T-cell (primary cell): Measurements from ENCODE around the gene BDP1. TPM values are rescaled to one million over a fixed set of nuclear protein-coding genes. Genes with fewer than 3 reads are reported as not detected.
"Not testable (repeated sequence)": the region's sequence is repeated elsewhere in the genome, so short reads cannot be mapped to it uniquely, and the experiment has no call there.

Experiments used
- ATAC-seq, 4 experiments: fragments of 200-7000 bp in 3 of 4; fragments of 150-1000 bp in 1 of 4; cut with Tn5 transposase; replicated peaks in 1 of 4; 1 replicate in 3 of 4; 2 replicates in 1 of 4; pipeline ENCODE4 v1.10.0; 2021; ENCODE audit warnings: moderate library complexity in 3 of 4, mild to moderate bottlenecking in 2 of 4, moderate number of reproducible peaks in 1 of 4
- CTCF ChIA-PET, 2 donors: fragments of 300-600 bp; sonication (Branson Sonifier 250); formaldehyde crosslinking; loops; one replicate each; lab custom pipeline; 2022; ENCODE audit warnings: antibody characterized with exemption in 2 of 2; lab: Charles Lee
- POLR2A ChIA-PET, 2 donors: fragments of 300-600 bp; sonication (Branson Sonifier 250); formaldehyde crosslinking; loops; one replicate each; lab custom pipeline; 2022; ENCODE audit warnings: antibody characterized with exemption in 2 of 2; lab: Charles Lee
- DNase-seq, 35 experiments: peaks; one replicate each; pipeline versions ENCODE4 v3.0.0 to v3.0.0-alpha.2; 2013 to 2023
- H3K27ac ChIP-seq: one replicate; pipeline ENCODE4 v1.5.1; 2013; ENCODE audit warnings: low read length
- H3K27me3 ChIP-seq, 2 experiments: replicated peaks in 1 of 2; 1 replicate in 1 of 2; 2 replicates in 1 of 2; pipeline versions ENCODE4 v1.6.1 to v1.7.0; 2013; ENCODE audit warnings: low read length in 1 of 2, mixed read lengths in 1 of 2; ENCODE audit not compliant: control insufficient read depth in 2 of 2, insufficient read depth in 2 of 2; ENCODE audit errors: extremely low read depth in 1 of 2
- H3K36me3 ChIP-seq, 2 donors: 1 replicate in 1 of 2; 2 replicates in 1 of 2; pipeline versions ENCODE4 v1.6.1 to v1.7.0; 2013; ENCODE audit warnings: low read length in 1 of 2; ENCODE audit not compliant: control insufficient read depth in 2 of 2, insufficient read depth in 1 of 2; ENCODE audit errors: extremely low read depth in 1 of 2
- H3K4me1 ChIP-seq, 2 experiments: 1 replicate in 1 of 2; 2 replicates in 1 of 2; pipeline versions ENCODE4 v1.6.1 to v1.7.0; 2013; ENCODE audit warnings: low read length in 2 of 2, mixed read lengths in 1 of 2; ENCODE audit not compliant: insufficient read depth in 2 of 2, control insufficient read depth in 1 of 2; ENCODE audit errors: extremely low read depth in 1 of 2
- H3K4me3 ChIP-seq, 2 donors: 1 replicate in 1 of 2; 2 replicates in 1 of 2; pipeline versions ENCODE4 v1.5.1 to v1.7.0; 2013; ENCODE audit warnings: mild to moderate bottlenecking in 2 of 2, low read length in 1 of 2, moderate library complexity in 1 of 2; ENCODE audit not compliant: control insufficient read depth in 1 of 2; ENCODE audit errors: extremely low read depth in 1 of 2
- H3K9me3 ChIP-seq: 2 replicates; pipeline ENCODE4 v1.7.0; 2013
- H3K27ac Mint-ChIP-seq, 2 donors: one replicate each; pipeline ENCODE4 v1.8.0; 2020 to 2021; ENCODE audit warnings: mild to moderate bottlenecking in 2 of 2, mixed read lengths in 2 of 2
- H3K27me3 Mint-ChIP-seq, 2 donors: one replicate each; pipeline ENCODE4 v1.8.0; 2021 to 2022; ENCODE audit warnings: mixed read lengths in 2 of 2
- H3K36me3 Mint-ChIP-seq: one replicate; pipeline ENCODE4 v1.8.0; 2021; ENCODE audit warnings: mixed read lengths
- H3K4me1 Mint-ChIP-seq, 3 donors: one replicate each; pipeline ENCODE4 v1.8.0; 2020 to 2022; ENCODE audit warnings: mixed read lengths in 3 of 3, mild to moderate bottlenecking in 1 of 3
- H3K4me3 Mint-ChIP-seq, 3 donors: one replicate each; pipeline ENCODE4 v1.8.0; 2020 to 2022; ENCODE audit warnings: mild to moderate bottlenecking in 3 of 3, mixed read lengths in 3 of 3, moderate library complexity in 3 of 3
- H3K9me3 Mint-ChIP-seq, 3 donors: one replicate each; pipeline ENCODE4 v1.8.0; 2020 to 2022; ENCODE audit warnings: mixed read lengths in 3 of 3
- WGBS: methylation state at CpG from one replicate; pipeline ENCODE4 v1.1.5; 2013; ENCODE audit warnings: missing lambda C conversion rate; ENCODE audit not compliant: insufficient coverage; 5-methylcytosine and 5-hydroxymethylcytosine counted together
- total RNA-seq, 35 experiments: library from RNA in 6 of 35; stranded (reverse) in 6 of 35; fragments of 120-200 nt in 1 of 35; gene quantifications; one replicate each; pipeline versions ENCODE4 v1.2.1 to v1.2.4 and lab custom pipeline; 2013 to 2026

The BDP1 gene
- total RNA-seq, 5 donors from 2014 or later (not counting 1 experiment from before 2014, with no cell fraction given): 34.0 to 43.9 (median 40.6) TPM

DNA sequence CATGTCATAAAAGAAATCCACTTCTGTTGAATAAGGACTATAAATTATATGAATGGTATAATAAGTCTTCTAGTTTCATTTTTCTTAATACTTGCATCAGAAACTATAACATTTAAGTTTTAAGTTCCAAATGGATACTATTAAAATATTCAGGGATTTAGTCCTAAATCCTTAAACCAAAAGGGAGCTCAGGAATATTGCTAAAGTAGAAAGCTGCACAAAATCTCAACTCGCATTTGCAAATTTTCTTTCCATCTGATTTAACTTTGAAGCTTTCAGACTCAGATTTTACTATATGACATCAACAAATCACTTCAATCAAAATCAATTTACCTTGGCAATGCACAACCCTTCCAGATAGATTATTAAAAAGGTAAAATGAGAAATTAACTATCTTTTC, 10.4 kb upstream of the BDP1 start:
- Mint-ChIP-seq H3K27me3 (peaks cover 9 to 25% of the 10 kb centered on the region in 2 donors), H3K4me1 (peaks cover 13 to 15% (median 15%) of the 10 kb centered on the region in 3 donors)
- H3K36me3 ChIP-seq, H3K4me3 Mint-ChIP-seq, H3K9me3 Mint-ChIP-seq, POLR2A ChIA-PET, H3K4me1 ChIP-seq, CTCF ChIA-PET, H3K9me3 ChIP-seq, H3K4me3 ChIP-seq, H3K27ac ChIP-seq, ATAC-seq, H3K27ac Mint-ChIP-seq, H3K36me3 Mint-ChIP-seq, DNase-seq, H3K27me3 ChIP-seq: not testable (repeated sequence)
- WGBS: no CpG with 5 or more reads among the region's 1 CpG

DNA sequence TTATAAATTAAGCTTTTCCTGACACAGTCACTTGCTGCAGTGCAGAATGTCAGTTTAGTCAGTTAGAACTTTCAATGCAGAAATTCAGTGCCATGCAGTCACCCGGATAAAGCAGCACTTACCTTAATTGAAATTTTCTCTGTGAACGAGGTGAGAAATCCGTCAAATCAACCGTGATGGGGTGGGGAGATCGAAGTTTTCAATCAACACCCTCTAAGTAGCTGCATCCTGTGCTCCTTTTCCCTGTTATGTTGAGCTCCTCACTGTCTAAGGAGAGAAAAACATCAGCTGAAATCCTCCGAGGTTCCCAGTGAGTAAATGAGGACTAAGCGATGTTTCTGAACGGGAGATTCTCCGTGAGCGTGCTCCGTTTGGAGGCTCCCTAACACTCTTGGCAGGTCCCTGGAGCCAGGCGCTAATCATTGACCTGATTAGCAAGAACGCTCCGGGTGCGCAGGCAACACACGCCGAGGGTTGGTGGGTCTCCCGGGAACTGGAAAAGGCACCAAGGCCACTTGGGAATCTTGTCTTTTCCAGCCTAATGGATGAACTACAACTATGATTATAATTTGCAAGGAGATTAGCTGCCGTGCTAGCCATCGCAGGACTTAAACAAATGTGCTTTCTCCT, 9.8 kb upstream of the BDP1 start:
- H3K27ac Mint-ChIP-seq, CTCF ChIA-PET, DNase-seq, H3K36me3 ChIP-seq, H3K4me1 ChIP-seq, POLR2A ChIA-PET, H3K9me3 Mint-ChIP-seq, H3K4me3 ChIP-seq, H3K36me3 Mint-ChIP-seq, H3K27ac ChIP-seq, H3K9me3 ChIP-seq, H3K27me3 ChIP-seq: not testable (repeated sequence)
- ATAC-seq: peak in 2 of 4 experiments; percentile 27 to 34
- WGBS: no CpG with 5 or more reads among the region's 20 CpGs
- peak overlapping the region in 1 of 3 donors; percentile 40 for H3K4me3 Mint-ChIP-seq
- peaks cover 13 to 15% (median 15%) of the 10 kb centered on the region in 3 donors for H3K4me1 Mint-ChIP-seq
- peaks cover 13 to 26% of the 10 kb centered on the region in 2 donors for H3K27me3 Mint-ChIP-seq

DNA sequence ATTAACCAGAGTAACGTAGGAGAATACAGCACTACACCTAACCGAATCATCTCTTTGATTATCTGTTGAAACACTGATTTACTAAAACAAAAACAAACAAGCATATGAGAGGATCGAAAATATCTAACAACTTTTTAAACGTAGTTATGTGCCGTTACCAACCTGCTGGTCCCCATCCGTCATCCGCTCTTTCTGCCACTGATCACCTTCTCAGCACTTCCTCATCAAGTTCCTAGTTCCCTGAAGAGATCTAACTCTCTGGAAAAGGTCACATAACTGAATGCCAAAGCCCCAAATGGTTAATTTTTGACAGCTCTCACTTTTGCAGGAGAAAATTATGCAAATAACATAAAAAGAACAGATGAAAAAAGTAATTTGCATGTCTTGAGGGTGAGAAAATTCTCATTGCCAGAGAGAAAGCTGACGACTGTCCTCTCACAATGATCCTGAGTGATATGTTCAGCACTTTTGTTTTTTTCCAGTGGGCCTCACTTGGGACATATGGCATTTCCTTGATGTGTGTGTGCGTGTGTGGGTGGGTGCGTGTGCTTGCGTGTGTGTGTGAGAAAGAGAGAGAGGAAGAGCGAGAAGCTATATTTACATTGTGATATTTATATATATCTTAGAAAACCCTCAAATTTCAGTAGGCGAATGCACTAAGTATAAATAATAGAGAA, 8.8 kb upstream of the BDP1 start:
- peak in 1 of 4 experiments; percentile 25 for ATAC-seq
- not testable (repeated sequence) for H3K36me3 Mint-ChIP-seq
- H3K4me3 Mint-ChIP-seq: peak overlapping the region in 2 of 3 donors; percentile 40 to 52

DNA sequence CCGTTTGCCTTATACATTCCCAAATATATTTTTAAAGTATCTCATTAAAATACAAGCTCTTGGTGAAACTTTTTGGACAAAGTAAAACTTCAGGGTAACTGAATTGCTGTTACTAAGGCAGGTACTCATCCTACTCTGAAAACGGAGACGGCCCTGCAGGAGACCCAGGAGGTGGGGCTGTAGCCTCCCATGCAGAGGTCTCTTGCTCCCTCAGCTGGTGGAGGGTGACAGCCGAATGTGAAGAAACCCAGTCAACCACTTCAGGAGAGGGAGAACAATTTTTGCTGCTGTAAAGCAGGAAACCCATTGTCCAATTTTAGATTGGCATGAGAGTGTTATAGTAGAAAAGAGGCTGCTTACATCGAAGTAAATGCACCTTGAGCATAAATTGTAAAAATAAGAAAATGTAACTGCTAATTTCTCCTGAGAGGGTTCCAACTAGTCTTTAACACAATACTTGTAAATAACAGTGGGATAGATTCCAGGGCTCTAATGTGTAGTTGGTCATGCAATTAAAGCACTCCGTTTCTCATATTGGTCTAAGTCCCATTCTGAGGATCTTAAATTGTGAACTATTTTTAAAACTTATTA, 8.1 kb upstream of the BDP1 start:
- H3K4me1 ChIP-seq, H3K9me3 ChIP-seq, H3K4me3 Mint-ChIP-seq, POLR2A ChIA-PET, H3K9me3 Mint-ChIP-seq, H3K27ac ChIP-seq, H3K36me3 Mint-ChIP-seq, H3K36me3 ChIP-seq, CTCF ChIA-PET, H3K4me3 ChIP-seq, H3K27ac Mint-ChIP-seq: not testable (repeated sequence)
- no CpG with 5 or more reads among the region's 6 CpGs for WGBS
- Mint-ChIP-seq H3K27me3 (peaks cover 14 to 28% of the 10 kb centered on the region in 2 donors), H3K4me1 (peaks cover 13 to 15% (median 15%) of the 10 kb centered on the region in 3 donors)
- DNase-seq (peak; percentile 5 to 60 (median 38)), ATAC-seq (peak; percentile 92 to 98 (median 96))
- peaks cover 0 to 17% of the 10 kb centered on the region in 2 experiments for H3K27me3 ChIP-seq

More for the DNA sequence above, 8.8 kb upstream of the BDP1 start:
- peaks cover 0 to 12% of the 10 kb centered on the region in 2 experiments for H3K27me3 ChIP-seq
- CTCF ChIA-PET, H3K9me3 Mint-ChIP-seq, H3K9me3 ChIP-seq, H3K4me3 ChIP-seq, DNase-seq, H3K27ac ChIP-seq, H3K4me1 ChIP-seq, POLR2A ChIA-PET, H3K36me3 ChIP-seq, H3K27ac Mint-ChIP-seq: not testable (repeated sequence)
- H3K4me1 Mint-ChIP-seq: peaks cover 13 to 15% (median 15%) of the 10 kb centered on the region in 3 donors
- whole genome bisulfite sequencing: 66% methylated on average over 6 of the region's 13 CpGs
- H3K27me3 Mint-ChIP-seq: peaks cover 9 to 24% of the 10 kb centered on the region in 2 donors

DNA sequence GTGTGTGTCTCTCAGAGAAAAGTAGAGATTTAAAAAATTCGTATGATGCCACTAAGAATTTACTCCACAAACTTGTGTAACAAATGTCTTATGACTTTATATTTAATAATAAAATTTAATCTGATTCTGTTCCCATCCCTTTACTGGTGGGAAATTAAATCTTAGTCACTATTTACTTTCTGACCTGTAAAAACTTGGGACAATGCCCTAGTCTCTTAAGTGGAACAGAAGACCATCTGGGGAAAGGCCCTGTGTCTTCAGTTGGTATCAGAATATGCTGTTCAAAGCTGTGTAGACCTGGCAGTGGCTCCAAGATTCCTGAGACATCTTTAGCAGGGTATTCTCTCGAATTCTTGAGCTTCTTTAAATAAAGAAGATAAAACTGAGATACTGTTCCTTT, 2.6 kb upstream of the BDP1 start:
- Mint-ChIP-seq H3K27me3 (peaks cover 14 to 16% of the 10 kb centered on the region in 2 donors), H3K36me3 (no peaks in the 10 kb centered on the region), H3K9me3 (no peaks in the 10 kb centered on the region), H3K4me3 (no peak overlapping the region), H3K4me1 (peaks cover 23 to 26% (median 25%) of the 10 kb centered on the region in 3 donors), H3K27ac (no peak overlapping the region)
- Histone ChIP-seq H3K27ac (no peak overlapping the region), H3K4me1 (peaks cover 9 to 15% of the 10 kb centered on the region in 2 experiments), H3K9me3 (no peaks in the 10 kb centered on the region), H3K36me3 (no peaks in the 10 kb centered on the region), H3K4me3 (no peak overlapping the region), H3K27me3 (peaks cover 0 to 16% of the 10 kb centered on the region in 2 experiments)
- ChIA-PET POLR2A (no interaction called here), CTCF (interaction anchor here in 1 of 2 donors (0.6 kb wide), 1 partner anchor 143 kb away, joined by 4 read pairs; no protein-coding TSS in a partner anchor)
- DNase-seq (no peak), ATAC-seq (no peak)
- no CpG with 5 or more reads among the region's 2 CpGs for WGBS

DNA sequence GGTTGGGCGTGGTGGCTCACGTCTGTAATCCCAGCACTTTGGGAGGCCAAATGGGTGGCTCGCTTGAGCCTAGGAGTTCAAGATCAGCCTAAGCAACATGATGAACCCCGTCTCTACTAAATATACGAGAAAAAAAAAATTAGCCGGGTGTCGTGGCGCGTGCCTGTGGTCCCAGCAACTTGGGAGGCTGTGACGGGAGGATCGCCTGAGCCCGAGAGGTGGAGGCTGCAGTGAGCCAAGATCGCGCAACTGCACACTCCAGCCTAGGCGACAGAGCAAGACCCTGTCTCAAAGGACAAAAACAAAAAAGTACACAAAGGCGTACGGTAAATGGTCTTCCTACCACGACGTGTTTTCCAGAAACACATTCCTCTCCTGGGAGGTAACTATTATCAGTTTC, 538 bp upstream of the BDP1 start:
- Histone ChIP-seq H3K36me3 (peaks cover 0 to 15% of the 10 kb centered on the region in 2 donors), H3K4me1 (peaks cover 9 to 15% of the 10 kb centered on the region in 2 experiments), H3K27me3 (peaks cover 0 to 16% of the 10 kb centered on the region in 2 experiments), H3K9me3 (no peaks in the 10 kb centered on the region), H3K4me3 (peak overlapping the region in 1 of 2 donors; percentile 85), H3K27ac (peak overlapping the region; percentile 90)
- DNase-seq (no peak), ATAC-seq (no peak)
- H3K4me1 Mint-ChIP-seq: peaks cover 29 to 33% (median 32%) of the 10 kb centered on the region in 3 donors
- H3K27me3 Mint-ChIP-seq: peaks cover 12 to 14% of the 10 kb centered on the region in 2 donors
- ChIA-PET CTCF (interaction anchor here in 1 of 2 donors (0.6 kb wide), 1 partner anchor 21 kb away, joined by 4 read pairs; no protein-coding TSS in a partner anchor), POLR2A (interaction anchor here in 1 of 2 donors (0.6 kb wide), 1 partner anchor 1438 kb away, joined by 3 read pairs; no protein-coding TSS in a partner anchor)
- peaks cover 9% of the 10 kb centered on the region for H3K36me3 Mint-ChIP-seq
- WGBS: 78% methylated on average over 17 of the region's 19 CpGs
- no peaks in the 10 kb centered on the region for H3K9me3 Mint-ChIP-seq
- peak overlapping the region; percentile 95 to 98 (median 96) for H3K4me3 Mint-ChIP-seq
- H3K27ac Mint-ChIP-seq: peak overlapping the region; percentile 92 to 97
